A204.1 (cell line): Measurements from ENCODE around the gene ZNF225.

Experiments
- FAIRE-seq: peaks from 2 replicates; lab custom pipeline; 2012; peaks lifted over from hg19 to GRCh38; lab: Jason Lieb, UNC

The ZNF225 gene

GRCh38 chr19:44163789-44164188 lies 50.6 kb downstream of the ZNF225 start:
- no peak for FAIRE-seq

DNA sequence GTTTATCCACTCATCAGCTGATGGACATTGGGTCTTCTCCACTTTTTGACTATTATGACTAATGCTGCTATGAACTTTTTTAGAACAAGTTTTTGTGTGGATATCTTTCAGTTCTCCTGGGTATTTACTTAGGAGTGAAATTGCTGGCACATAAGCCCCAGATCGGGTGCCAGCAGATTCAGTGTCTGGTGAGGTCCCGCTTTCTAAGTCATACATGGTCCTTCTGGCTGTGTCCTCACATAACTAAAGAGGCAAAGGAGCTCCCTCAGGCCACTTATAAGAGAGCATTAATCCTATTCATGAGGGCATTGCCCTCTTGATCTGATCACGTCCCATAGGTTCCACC lies 51.1 kb downstream of the ZNF225 start:
- FAIRE-seq = no peak

- peak; percentile 100 for FAIRE-seq
These were observed 51.7 kb downstream of the ZNF225 start, which contains the start of gene ZNF226 for GRCh38 chr19:44164673-44165512. TSS of gene ZNF226 (plus strand) at chr19:44165100. CDS start at chr19:44170081, 4,981 bp downstream.

DNA sequence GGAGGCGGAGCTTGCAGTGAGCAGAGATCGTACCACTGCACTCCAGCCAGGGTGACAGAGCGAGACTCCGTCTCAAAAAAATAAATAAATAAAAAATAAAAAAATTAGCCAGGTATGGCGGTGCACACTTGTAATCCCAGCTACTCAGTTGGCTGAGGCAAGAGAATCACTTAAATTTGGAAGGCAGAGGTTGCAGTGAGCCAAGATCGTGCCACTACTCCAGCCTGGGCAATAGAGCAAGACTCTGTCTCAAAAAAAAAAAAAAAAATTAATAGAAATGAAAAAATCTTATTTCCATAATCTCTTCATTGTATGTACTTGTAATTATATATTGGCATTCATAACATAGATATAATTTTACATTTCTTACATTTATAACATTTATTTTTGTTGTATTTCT lies 57.5 kb downstream of the ZNF225 start:
- peak; percentile 83 for FAIRE-seq

DNA sequence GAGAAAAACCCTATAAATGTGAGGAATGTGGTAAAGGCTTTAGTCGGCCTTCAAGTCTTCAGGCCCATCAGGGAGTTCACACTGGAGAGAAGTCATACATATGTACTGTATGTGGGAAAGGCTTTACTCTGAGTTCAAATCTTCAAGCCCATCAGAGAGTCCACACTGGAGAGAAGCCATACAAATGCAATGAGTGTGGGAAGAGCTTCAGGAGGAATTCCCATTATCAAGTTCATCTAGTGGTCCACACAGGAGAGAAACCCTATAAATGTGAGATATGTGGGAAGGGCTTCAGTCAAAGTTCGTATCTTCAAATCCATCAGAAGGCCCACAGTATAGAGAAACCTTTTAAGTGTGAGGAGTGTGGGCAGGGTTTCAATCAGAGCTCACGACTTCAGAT lies 63.4 kb downstream of the ZNF225 start:
- no peak for FAIRE-seq

- FAIRE-seq = no peak
These were observed 67.8 kb downstream of the ZNF225 start for GRCh38 chr19:44180968-44181367.

- FAIRE-seq = no peak
These were observed 68.9 kb downstream of the ZNF225 start for GRCh38 chr19:44182145-44182544.
